Femur (tissue), 1 donor: Measurements from ENCODE around the gene RNU2-63P.
"Not testable (repeated sequence)": the region's sequence is repeated elsewhere in the genome, so short reads cannot be mapped to it uniquely, and the experiment has no call there.

ENCODE experiments used
- DNase-seq: peaks from one replicate; pipeline ENCODE4 v3.0.0-alpha.2; 2017

The RNU2-63P gene

DNA sequence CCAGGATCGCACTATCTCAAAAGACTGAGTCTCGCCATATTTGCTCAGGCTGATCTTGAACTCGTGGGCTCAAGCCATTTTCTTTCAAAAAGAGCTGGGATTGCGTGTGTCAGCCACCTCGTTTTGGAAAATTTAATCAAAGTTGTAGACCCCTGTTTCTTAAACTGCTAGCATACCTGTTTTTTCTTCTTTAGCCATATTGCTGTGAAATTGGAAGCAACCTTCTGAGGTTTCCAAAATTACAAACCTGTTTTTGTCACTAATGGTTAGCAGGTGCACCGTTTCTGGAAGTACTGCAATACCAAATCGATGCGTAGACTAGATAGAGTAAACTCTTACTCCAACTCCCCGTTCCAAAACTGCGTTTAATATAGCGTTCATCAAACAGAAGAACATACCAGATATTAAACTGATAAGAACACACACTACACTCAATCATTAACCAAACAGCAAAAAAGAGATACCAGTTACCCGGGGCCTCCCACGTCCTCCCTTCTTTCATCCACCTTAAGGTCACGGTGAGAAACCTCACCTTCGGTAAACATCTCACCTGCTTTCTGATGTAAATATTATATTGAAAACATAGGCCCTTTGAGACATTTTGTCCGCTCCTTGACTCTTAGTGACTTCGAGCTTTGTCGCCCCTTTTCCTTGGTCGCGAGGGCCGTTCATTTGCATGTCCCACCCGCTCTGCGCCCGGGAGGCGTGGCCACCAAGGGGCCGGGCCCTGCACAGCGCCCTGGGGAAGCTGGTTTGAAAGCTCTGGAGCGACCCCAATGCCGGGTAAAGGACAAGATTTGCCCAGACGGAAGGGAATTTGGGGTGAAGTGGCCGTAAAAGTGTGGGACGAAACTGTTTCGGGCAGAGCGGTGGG is at the start of gene RNU2-63P:
TSS of gene RNU2-63P (minus strand) at position 462 of the 874 bp plus-strand sequence.
- peak; percentile 83 for DNase-seq

DNA sequence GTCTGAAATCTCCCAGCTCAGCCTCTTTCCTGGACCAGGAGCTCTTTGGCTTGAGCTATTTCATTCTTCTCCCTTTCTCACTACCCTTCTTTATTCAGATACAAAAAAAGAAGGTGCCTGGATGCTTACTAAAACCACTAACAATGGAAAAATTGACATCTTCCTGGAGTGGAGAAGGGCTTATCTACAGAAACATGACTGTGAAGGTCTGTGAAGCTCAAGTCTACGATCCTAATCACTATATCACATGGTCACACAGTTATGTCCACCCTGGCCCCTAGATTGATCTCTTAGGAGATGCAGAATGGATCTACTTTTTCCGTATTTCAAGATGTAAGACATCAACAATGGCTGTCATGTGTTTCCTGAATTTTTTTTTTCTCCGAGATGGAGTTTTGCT is 44.9 kb upstream of the RNU2-63P start:
- no peak for DNase-seq

DNA sequence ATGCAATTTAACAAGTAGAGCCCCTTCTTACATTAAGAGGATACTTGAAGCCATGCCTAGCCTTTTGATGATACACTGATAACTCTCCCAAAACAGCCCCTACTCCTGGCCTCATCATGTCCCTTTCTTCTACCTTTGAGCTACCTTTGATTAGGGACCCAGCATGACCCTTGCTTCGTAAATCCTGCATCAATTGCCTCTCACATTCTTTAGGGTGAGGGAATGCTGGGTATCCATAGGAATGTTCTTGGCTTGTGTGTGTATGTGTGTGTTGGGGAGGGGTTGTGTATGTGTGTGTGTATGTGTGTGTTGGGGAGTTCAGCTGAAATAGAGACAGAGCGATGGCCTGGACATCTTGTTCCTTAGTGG is 44.5 kb upstream of the RNU2-63P start:
- no peak for DNase-seq

DNA sequence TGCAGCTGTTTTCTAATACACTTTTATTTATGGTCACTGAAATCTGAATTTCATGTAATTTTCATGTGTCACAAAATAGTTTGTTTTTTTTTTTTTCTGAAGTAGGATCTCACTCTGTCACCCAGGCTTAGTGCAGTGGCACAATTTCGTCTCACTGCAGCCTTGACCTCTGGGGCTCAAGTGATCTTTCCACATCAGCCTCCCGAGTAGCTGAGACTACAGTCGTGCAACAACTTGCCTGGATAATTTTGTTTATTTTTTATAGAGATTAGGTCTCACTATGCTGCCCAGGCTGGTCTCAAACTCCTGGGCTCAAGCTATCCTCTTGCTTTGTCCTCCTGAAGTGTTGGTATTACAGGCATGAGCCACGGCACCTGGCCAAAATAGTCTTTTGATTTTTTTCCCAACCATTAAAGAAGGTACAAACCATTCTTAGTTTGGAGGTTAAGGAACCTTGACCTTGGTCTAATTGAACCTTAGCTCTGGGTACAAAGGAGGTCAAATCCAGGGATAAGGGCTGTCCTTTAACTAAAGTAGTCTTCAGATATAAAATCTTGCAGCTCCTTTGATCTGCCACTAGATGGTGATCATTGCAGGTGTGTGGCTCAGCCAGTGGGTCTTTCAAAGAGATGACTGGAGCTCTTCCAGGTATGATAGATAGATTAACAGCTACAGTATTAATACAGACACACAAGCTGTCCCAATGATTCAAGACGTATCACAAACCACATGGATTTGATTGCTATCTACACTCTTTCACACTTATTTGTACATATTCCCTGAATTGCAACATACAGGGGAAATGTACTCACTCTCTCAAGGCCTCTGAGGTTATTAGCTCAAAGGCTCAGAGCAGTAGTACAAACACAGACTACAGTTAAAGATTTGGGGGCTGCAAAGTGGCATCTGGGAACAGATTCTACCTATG is 43.9 kb upstream of the RNU2-63P start:
- no peak for DNase-seq

DNA sequence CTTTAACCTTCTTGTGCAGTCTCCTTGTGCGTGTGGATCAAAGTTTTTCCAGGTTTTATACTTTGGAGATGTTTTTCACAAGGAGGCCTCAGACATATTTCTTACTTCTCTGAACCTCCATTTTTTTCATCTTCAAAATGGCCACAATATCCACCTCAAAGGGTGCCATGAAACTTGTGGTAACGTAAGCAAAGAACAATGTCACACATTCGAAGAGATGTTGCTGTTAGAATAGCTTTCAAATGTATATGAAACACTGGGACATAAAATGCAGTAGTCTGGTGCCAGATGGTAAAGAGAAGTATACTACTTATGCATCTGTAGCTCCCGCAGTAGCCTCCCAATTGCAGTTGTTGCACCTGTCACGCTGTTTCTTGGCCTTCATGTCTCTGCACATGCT is 41.8 kb upstream of the RNU2-63P start:
- DNase-seq = no peak

DNA sequence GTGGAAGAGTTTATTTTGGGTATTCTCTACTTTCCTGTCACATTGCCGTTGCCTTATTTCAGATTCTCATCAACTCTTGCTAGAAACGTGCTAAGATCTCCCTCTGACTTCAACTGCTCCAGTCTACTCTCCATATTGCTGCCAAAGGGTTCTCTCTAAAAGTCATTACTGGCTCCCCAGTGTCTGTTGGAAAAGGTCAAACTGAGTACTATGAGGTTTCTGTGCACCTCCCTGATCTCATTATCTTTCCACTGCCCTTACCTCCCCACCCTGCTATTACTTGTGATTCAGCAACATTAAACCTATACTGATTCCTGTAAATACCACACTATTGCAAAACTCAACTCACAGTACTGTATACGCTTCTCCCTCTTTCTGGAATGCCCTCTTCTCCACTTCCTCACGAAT is 41.1 kb upstream of the RNU2-63P start:
- DNase-seq = no peak

DNA sequence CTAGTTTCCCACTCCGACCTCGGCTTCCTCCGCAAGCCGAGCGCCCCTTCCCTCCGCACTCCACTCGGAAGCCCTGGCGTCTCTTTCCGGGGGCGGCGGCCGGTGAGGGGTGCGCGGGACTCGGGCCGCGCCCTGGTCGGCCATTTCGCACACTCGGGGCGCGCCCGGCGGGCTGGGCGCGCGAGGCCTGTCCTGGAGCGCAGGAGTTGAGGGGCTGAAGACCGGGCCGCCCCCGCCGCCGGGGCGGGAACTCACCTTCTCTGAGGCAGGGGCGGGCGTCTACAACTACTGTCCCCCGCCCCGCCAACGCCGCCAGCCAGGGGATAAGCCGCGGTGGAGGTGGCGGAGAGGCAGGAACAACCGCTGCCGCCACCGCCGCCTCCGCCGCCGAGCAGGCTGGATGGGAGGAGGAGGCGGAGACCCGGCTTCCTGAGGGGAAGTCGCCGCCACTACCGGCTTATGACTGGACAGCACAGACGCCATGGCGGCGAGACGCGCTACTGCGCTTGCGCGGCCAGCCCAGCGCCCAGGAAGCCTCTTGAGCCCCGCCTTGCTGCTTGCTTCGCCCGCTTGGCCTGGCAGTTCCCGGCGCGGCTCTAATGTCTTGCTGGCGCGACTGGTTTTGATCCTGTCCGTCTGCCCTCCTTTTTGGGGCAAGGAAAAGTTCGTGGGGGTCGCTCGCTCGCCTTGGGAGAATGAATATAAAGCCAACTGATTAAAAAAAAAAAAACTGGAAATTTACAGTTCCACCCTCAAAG is 39.2 kb upstream of the RNU2-63P start, which contains the start of gene KRCC1:
TSS of gene KRCC1 (minus strand) at position 413 of the 758 bp plus-strand sequence. CDS start 27,220 bp downstream, outside the sequence.
- DNase-seq = peak; percentile 97

DNA sequence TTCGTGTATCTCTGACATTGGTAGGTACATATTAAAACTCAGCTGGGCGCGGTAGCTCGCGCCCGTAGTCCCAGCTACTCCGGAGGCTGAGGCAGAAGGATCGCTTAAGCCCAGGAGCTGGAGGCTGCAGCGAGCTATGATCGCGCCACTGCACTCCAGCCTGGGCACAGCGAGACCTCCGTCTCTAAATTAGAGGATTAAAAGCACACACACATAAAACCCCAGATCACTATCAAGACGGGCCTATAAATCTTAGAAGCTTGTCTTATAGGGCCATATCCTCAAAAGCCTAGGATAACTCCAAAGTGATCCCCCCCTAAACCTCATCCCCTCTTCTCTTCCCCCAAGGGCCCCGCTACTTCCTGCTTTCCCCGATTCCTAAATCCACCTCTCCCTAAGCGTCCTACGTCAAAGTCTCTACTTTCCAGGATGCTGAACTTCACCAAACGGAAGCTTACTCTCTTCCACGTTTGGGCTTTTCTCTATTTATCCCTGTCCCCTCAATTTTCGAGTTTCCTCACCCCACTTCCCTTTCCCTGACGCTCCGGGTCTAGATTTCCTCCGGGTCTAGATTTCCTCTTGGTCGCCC is 38.5 kb upstream of the RNU2-63P start:
- DNase-seq = peak; percentile 33

DNA sequence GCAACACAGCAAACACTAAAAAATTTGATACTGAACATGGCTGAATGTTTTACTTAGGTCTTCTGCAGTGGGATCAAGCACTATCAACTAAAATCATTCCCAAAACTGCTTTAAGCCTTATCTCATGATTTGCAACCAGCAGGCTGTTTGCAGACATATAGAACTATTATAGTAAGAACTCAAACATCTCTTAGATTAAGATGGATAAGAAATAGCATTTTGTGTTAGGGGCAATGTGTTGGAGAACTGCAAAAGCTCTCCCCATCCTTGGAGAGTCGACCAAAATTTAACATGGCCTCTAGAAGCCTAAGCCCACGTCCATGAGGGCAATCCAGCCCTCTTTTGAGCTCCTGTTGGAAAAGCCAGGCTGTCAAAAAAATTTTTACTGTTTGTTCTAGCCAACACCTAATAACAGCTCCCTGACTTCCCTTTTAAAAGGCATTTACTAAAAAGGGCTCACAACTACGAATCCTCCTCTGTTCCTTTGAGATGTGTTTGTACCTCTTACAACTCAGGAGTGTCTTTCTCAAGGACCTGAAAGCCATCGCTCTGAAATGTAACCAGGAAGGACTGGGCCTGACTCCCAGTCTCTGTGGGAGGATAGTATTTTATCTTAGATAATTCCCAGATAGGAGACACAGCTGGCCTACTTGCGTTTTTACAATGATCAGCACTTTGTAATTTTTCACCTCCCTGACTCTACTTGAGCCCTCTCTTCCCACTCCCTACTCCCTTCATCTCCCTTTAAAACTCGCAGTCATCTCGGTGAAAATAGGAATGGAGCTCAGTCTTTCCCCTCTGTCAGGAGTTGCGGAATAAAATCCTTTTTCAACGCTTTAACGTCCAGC is 37.8 kb upstream of the RNU2-63P start:
- no peak for DNase-seq

DNA sequence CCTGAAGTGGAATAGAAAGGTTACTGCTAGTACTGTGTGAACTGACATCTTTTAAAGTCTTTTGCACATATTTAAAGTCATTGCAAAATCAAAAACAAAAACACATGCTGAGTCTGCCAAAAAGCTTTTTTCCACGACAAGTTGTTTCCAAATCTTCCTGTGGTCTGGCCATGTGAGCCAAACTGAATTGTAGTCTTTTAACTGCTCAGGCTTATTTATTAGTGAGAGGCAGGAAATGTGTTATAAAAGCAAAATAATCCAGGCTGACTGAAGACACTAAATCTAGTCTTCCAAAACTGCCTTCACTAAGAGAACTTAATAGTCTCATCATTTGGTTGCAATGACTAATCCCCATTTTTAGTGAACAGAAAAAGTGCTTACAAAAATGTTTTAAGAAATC is 36.9 kb upstream of the RNU2-63P start:
- no peak for DNase-seq

DNA sequence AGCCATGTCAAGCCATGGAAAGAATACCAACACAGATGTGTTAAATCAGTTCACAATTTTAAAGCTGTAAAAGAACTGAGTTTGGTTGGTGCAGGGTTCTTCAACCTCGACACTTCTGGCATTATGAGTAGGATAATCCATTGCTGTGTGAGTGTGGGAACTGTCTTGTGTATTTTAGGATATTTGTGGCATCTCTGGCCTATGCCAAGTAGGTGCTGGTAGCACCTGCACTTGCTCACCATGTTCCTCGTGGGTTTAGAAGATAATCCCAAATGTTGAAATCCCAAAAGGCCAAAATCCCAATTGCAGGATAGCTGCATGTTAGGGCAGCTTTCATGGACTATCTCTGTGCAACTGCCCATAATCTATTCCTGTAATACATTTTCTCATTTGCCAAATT is 35.4 kb upstream of the RNU2-63P start:
- no peak for DNase-seq

DNA sequence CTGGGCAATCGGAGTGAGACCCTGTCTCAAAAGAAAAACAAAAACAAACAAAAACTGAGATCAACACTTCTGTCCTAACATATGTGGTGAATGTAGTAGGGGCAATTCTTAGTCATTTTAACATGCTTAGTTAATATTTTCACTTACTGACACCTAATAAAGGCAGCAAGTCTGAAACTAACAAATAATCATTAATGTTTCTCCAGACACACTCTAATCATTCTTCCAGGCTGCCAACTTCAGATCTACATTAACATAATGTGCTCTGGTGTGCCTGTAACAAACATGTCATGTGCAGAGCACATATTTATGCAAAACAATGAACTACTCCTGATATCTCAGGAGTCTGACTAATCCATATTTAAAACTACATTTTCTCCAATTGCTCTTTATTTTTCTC is 33.3 kb upstream of the RNU2-63P start:
- DNase-seq = no peak

DNA sequence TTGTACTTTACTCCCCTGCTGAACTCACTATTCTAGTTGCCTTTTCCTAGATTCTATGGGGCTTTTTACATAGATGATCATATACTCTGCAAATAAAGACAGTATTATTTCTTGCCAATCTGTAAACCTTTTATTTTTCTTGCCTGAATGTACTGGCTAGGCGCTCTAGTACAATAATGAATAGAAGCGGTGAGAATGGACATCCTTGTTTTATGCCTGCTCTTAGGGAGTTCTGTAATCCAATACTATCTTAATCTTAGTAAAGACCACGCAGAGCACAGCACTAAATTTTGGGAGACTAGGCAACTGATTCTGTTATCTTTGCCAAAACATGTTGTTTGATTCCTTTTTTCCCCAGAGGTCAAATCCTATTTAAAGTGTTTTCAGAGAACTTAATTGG is 32.2 kb upstream of the RNU2-63P start:
- no peak for DNase-seq

DNA sequence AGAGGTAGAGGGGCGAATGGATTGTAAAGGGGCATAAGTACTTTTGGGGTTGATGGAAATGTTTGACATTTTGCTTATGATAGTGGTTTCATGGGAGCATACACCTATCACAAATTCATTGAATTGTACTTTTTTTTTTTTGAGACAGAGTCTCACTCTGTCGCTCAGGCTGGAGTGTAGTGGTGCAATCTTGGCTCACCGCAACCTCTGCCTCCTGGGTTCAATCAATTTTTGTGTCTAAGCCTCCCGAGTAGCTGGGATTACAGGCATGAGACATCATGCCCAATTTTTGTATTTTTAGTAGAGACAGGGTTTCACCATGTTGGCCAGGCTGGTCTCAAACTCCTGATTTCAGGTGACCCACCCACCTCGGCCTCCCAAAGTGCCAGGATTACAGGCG is 29.2 kb upstream of the RNU2-63P start:
- not testable (repeated sequence) for DNase-seq

DNA sequence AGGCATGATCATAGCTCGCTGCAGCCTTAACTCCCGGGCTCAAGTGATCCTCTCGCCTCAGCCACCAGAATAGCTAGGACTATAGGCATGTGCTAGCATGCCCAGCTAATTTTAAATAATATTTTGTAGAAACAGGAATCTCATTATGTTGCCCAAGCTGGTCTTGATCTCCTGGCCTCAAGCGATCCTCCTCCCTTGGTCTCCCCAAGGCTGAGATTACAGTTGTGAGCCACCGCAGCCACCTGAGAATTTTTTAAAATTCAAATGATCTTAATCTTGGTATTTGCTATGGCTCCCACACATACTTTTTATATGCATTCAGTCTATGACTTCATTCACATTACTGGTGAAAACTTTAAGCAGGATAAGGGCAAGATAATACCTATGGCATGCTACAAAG is 26.1 kb upstream of the RNU2-63P start:
- DNase-seq = no peak

DNA sequence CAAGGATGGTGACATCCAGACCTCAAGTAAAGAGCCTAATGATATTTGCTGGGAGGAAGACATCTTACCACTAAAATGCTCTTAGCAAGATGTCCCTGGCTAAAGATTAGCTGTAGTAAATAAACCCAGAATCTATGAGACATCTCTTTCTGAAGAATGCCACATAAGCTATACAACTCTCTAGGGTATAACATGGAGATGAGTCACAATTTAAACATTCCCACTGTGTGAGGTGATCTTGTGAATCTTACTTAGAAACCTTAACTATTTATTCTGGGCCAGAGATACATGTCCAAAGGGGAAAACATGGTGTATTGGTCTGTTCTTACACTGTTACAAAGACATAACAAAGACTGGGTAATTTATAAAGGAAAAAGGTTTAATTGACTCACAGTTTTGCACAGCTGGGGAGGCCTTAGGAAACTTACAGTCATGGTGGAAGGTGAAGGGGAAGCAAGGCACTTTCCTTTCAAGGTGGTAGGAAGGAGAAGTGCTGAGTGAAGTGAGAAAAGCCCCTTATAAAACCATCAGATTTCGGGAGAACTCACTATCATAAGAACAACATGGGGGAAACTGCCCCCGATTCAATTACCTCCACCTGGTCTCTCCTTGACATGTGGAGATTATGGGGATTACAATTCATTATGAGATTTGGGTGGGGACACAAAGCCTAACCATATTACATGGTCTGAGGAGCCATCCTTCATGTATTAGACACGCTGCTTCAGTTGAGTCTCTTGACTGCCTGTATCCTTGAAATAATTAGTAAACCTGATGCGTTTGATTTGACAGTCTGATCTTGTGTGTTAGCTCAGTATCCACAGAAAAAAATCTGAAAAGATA is 22.1 kb upstream of the RNU2-63P start:
- DNase-seq = no peak

DNA sequence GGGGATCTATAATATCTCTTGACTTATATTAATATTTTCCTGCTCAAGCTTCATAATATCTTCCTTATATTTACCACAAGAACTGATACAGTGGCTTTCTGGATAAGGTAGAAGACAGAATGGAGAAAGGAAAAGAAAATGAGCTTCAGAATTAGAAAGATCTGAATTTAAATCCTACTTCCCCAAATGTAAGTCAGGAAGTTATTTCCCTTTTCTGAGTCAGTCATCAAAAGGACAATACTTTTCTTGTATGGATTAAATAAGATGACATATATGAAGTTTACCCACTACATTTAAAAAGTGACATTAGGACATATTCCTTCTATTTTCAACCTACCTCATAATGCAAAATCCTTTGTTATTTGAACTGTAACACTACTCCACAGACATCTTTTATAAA is 20.3 kb upstream of the RNU2-63P start:
- DNase-seq = no peak

DNA sequence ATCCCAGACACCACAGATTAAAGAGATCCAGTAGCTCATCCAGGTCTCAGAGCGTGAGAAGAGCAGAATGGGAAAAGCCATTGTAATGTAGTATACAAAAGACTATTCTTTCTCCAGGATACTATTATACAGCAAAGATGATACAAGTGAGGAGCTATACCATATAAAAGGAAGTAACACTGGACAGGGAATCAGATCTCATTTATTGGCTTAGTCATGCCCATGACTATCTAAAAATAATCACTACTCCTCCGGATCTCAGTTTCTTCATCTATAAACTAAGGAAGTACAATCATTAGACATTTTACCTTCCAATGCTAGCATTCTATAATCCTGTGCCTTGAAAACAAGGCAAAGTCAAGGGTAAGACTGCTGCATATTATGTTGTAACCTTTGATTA is 19.8 kb upstream of the RNU2-63P start:
- no peak for DNase-seq

DNA sequence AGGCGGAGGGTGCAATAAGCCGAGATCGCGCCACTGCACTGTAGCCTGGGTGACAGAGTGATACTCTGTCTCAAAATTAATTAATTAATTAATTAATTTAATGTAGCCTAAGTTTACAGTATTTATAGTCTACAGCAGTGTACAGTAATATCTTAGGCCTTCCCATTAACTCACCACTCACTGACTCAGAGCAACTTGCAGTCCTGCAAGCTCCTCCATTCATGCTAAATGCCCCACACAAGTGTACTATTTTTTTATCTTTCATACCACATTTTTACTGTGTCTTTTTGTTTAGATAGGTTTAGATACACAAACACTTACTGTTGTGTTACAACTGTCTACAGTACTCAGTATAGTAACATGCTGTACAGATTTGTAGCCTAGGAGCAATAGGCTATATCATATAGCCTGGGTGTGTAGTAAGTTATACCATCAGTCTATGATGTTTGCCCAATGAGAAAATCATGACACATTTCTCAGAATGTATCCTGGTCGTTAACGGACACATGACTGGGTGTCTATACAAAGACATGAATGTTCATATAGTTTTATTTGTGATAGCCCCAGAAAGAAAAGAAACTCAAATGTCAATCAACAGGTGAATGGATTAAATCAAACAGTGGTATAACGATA is 15.8 kb upstream of the RNU2-63P start:
- DNase-seq = no peak

DNA sequence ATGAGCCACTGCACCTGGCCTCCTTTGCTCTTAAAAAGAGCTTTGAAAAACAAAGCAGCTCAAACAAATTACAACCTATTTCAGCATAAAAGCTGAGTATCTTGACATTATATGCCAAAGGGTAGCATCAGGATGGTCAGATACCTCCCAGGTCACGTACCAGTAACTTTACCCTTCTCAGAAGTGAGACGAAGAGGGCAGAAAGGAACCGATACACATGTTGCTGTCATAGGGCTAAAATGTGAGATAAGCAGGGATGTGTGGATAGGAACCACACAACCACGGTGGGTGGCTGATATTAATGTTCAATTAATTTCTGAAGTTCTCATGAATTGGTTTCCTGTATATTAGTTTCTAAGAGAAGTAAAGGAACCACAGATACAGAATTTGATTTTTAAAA is 12.6 kb upstream of the RNU2-63P start:
- DNase-seq = no peak
